RWPE2 (cell line): Measurements from ENCODE around the gene PJA1.

Experiments used
- ATAC-seq: fragments of 200-7000 bp; cut with Tn5 transposase; 3 replicates; pipeline ENCODE4 v1.9.1; 2021; ENCODE audit warnings: low read depth
- DNase-seq: peaks from one replicate; pipeline ENCODE4 v3.0.0-alpha.2; 2020; ENCODE audit warnings: low spot score
- H3K27ac ChIP-seq: fragments of 450-650 bp; 2 replicates; pipeline ENCODE4 v1.5.1; 2017; ENCODE audit warnings: mild to moderate bottlenecking; ENCODE audit not compliant: poor library complexity, severe bottlenecking
- H3K27me3 ChIP-seq: fragments of 250-450 bp; sonication (Bioruptor Pico); 2 replicates; pipeline ENCODE4 v1.5.1; 2021; ENCODE audit warnings: mild to moderate bottlenecking, moderate library complexity; ENCODE audit not compliant: insufficient read depth, poor library complexity, severe bottlenecking
- H3K36me3 ChIP-seq: fragments of 250-450 bp; sonication (Bioruptor Pico); 2 replicates; pipeline ENCODE4 v1.5.1; 2020; ENCODE audit warnings: low read depth, mild to moderate bottlenecking, moderate library complexity
- H3K4me1 ChIP-seq: fragments of 250-450 bp; sonication (Bioruptor Pico); 2 replicates; pipeline ENCODE4 v1.5.1; 2021; ENCODE audit warnings: mild to moderate bottlenecking, moderate library complexity; ENCODE audit not compliant: insufficient read depth, poor library complexity, severe bottlenecking
- H3K4me3 ChIP-seq: fragments of 250-450 bp; sonication (Bioruptor Pico); 2 replicates; pipeline ENCODE4 v1.5.1; 2021; ENCODE audit warnings: mild to moderate bottlenecking, moderate library complexity; ENCODE audit not compliant: severe bottlenecking
- H3K9me3 ChIP-seq: fragments of 250-450 bp; sonication (Bioruptor Pico); 2 replicates; pipeline ENCODE4 v1.5.1; 2021; ENCODE audit warnings: mild to moderate bottlenecking, moderate library complexity; ENCODE audit not compliant: severe bottlenecking
- TF ChIP-seq, protein P1 (sequence below): fragments of 450-650 bp; IDR thresholded peaks from one replicate; pipeline ENCODE4 v1.5.1; 2017; ENCODE audit warnings: mild to moderate bottlenecking, moderate library complexity; ENCODE audit not compliant: poor library complexity, severe bottlenecking

The PJA1 gene

DNA sequence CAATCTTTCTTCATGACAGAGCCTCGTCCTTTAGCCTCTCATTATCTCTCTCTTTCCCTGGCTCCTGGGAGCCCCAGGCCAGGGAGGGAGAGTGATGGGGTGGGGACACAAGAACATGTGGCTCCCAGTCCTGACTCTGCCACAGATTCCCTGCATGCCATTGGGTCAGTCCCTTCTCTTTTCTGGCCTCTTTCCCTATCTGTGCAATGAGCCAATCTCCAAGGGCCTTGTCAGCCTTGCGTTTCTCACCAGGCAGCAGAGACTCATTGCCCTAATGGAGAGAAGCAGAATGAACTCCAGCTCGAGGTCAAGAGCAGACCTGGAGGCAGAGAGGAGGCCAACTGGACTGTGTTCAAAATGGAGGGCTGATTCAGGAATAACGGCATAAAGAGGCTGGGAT, 38.4 kb upstream of the PJA1 start:
- Histone ChIP-seq H3K4me3 (no peak overlapping the region), H3K27me3 (no peaks in the 10 kb centered on the region), H3K4me1 (no peaks in the 10 kb centered on the region), H3K36me3 (no peaks in the 10 kb centered on the region), H3K9me3 (no peaks in the 10 kb centered on the region), H3K27ac (no peak overlapping the region)
- DNase-seq (no peak), ATAC-seq (no peak)
- TF ChIP-seq, protein P1, sequence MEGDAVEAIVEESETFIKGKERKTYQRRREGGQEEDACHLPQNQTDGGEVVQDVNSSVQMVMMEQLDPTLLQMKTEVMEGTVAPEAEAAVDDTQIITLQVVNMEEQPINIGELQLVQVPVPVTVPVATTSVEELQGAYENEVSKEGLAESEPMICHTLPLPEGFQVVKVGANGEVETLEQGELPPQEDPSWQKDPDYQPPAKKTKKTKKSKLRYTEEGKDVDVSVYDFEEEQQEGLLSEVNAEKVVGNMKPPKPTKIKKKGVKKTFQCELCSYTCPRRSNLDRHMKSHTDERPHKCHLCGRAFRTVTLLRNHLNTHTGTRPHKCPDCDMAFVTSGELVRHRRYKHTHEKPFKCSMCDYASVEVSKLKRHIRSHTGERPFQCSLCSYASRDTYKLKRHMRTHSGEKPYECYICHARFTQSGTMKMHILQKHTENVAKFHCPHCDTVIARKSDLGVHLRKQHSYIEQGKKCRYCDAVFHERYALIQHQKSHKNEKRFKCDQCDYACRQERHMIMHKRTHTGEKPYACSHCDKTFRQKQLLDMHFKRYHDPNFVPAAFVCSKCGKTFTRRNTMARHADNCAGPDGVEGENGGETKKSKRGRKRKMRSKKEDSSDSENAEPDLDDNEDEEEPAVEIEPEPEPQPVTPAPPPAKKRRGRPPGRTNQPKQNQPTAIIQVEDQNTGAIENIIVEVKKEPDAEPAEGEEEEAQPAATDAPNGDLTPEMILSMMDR = no peak

DNA sequence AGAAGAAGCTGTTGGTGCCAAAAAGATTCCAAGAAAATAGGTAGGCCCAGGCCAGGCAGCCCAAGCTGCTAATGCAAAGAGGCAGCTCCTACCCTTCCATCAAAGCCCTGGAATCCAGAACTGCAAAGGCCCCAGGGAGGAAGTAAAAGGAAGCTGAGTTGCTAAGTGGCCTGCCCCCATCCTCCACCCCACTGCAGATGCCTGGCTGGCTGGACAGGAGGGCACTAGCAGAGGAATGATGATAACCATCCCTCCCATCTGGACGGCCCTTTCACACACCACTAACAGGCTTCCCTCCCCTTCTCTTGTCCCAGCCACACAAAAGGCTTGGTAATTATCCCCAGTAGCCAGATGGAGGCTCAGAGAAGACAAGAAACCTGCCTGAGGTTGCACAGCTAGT, 32.4 kb upstream of the PJA1 start:
- Histone ChIP-seq H3K4me3 (no peak overlapping the region), H3K27me3 (no peaks in the 10 kb centered on the region), H3K4me1 (no peaks in the 10 kb centered on the region), H3K27ac (no peak overlapping the region), H3K9me3 (no peaks in the 10 kb centered on the region), H3K36me3 (no peaks in the 10 kb centered on the region)
- TF ChIP-seq, protein P1 = no peak
- ATAC-seq = no peak
- no peak for DNase-seq

DNA sequence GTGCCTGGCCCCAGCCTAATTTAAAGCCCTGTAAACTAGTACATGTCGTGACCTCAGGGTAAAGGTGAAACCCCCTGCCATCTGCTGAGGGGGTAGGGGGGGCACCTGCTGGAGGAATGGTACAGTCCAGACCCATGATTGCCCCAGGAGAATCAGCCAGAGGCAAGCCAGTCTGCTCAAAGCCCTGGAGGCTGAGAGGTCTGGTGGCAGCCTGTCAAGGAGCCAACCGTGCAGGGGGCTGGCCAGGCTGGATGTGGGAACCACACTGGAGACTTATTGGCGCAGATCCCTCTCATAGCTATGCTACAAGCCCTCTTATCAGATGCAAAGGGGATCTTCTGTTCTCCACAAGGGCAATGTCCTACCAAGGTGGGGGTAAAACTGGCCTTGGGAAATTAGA, 31.4 kb upstream of the PJA1 start:
- no peaks in the 10 kb centered on the region for H3K4me1 ChIP-seq
- H3K4me3 ChIP-seq = no peak overlapping the region
- no peaks in the 10 kb centered on the region for H3K27me3 ChIP-seq
- H3K27ac ChIP-seq = no peak overlapping the region
- H3K9me3 ChIP-seq = no peaks in the 10 kb centered on the region
- H3K36me3 ChIP-seq = no peaks in the 10 kb centered on the region
- DNase-seq (no peak), ATAC-seq (no peak)
- TF ChIP-seq, protein P1 = no peak

DNA sequence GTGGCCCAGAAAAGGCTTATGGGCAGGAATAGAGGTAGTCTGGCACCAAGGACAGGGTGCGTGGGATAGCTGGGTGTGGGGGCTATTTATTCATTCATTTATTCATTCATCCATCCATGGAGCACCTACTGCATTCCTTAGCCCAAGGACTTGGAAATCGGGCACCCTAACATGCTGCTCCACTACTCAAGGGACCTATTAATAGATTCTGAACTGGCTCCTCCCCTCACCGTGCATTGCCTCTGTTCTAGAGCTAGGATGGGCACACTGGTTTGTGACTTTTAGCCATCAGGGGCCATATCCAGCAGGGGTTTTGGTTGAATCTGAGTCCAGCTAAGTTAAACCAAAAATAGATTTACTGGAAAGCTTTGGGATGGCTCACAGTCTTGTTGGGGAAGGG, 30.6 kb upstream of the PJA1 start:
- no peak for ATAC-seq
- no peaks in the 10 kb centered on the region for H3K9me3 ChIP-seq

DNA sequence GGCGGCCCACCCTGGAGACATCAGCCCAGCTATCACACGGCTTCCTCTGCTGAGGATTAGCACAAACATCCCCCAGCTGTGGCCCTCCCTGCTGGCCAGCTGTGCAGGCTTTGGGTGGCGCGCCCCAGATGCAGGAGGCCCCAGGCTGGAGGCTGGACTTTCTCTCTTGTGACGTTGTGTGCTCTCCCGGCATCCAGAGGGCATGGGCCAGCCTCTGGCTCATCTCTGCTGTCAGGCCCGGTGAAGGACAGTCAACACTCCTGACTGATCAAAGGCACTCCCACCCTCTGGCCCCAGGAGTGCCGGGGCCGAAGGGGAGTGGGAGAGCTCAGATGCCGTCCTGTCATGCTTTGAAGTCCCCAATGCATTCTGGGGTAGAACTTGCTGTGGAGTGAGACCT, 29.9 kb upstream of the PJA1 start:
- no peaks in the 10 kb centered on the region for H3K36me3 ChIP-seq
- H3K27me3 ChIP-seq = no peaks in the 10 kb centered on the region
- TF ChIP-seq, protein P1 = no peak
- H3K4me1 ChIP-seq = no peaks in the 10 kb centered on the region
- ATAC-seq (no peak), DNase-seq (no peak)
- H3K9me3 ChIP-seq = no peaks in the 10 kb centered on the region
- H3K4me3 ChIP-seq = no peak overlapping the region
- no peak overlapping the region for H3K27ac ChIP-seq

More for the DNA sequence above, 30.6 kb upstream of the PJA1 start:
- H3K27me3 ChIP-seq = no peaks in the 10 kb centered on the region
- no peaks in the 10 kb centered on the region for H3K36me3 ChIP-seq
- TF ChIP-seq, protein P1 = no peak
- no peak for DNase-seq
- no peak overlapping the region for H3K27ac ChIP-seq
- H3K4me3 ChIP-seq = no peak overlapping the region
- no peaks in the 10 kb centered on the region for H3K4me1 ChIP-seq
